HG02943 (cell line): ENCODE data around the gene L3HYPDH.

ENCODE experiments used
- ATAC-seq: cut with Tn5 transposase; IDR thresholded peaks from one replicate; pipeline ENCODE4 v1.9.1; 2021; ENCODE audit warnings: mild to moderate bottlenecking, low read depth, moderate library complexity; ENCODE audit not compliant: unreplicated experiment

Gene L3HYPDH

GRCh38 chr14:59483819-59484638 lies at the start of gene L3HYPDH, which contains the start of gene JKAMP:
TSS of gene L3HYPDH (minus strand) at chr14:59484408. CDS start at chr14:59484316, 92 bp downstream.
TSS of gene JKAMP (plus strand) at chr14:59484517. CDS start at chr14:59484590, 73 bp downstream.
- ATAC-seq = peak; percentile 87

GRCh38 chr14:59532419-59532818 lies 48.2 kb upstream of the L3HYPDH start:
- no peak for ATAC-seq

GRCh38 chr14:59530349-59530748 lies 46.1 kb upstream of the L3HYPDH start:
- no peak for ATAC-seq

- ATAC-seq = no peak
These were observed 45.0 kb upstream of the L3HYPDH start for GRCh38 chr14:59529189-59529588.

- no peak for ATAC-seq
These were observed 36.0 kb upstream of the L3HYPDH start for GRCh38 chr14:59520224-59520623.

- no peak for ATAC-seq
These were observed 27.8 kb upstream of the L3HYPDH start for GRCh38 chr14:59511916-59512575.

GRCh38 chr14:59510966-59511365 lies 26.8 kb upstream of the L3HYPDH start:
- ATAC-seq = no peak

GRCh38 chr14:59510001-59510400 lies 25.8 kb upstream of the L3HYPDH start:
- no peak for ATAC-seq

- ATAC-seq = no peak
These were observed 24.9 kb upstream of the L3HYPDH start for GRCh38 chr14:59509101-59509500.

GRCh38 chr14:59507752-59508103 lies 23.5 kb upstream of the L3HYPDH start:
- no peak for ATAC-seq

- no peak for ATAC-seq
These were observed 23.0 kb upstream of the L3HYPDH start for GRCh38 chr14:59507063-59507751.

- no peak for ATAC-seq
These were observed 19.0 kb upstream of the L3HYPDH start for GRCh38 chr14:59503256-59503655.

- ATAC-seq = no peak
These were observed 16.5 kb upstream of the L3HYPDH start for GRCh38 chr14:59500732-59501131.

GRCh38 chr14:59492384-59492783 lies 8.2 kb upstream of the L3HYPDH start:
- no peak for ATAC-seq

- ATAC-seq = no peak
These were observed 6.5 kb upstream of the L3HYPDH start for GRCh38 chr14:59490756-59491155.

- peak; percentile 44 for ATAC-seq
These were observed 499 bp upstream of the L3HYPDH start for GRCh38 chr14:59484639-59485175.

GRCh38 chr14:59483363-59483762 lies 845 bp downstream of the L3HYPDH start:
- no peak for ATAC-seq

- ATAC-seq = no peak
These were observed 1.5 kb downstream of the L3HYPDH start for GRCh38 chr14:59482541-59483331.

GRCh38 chr14:59481871-59482540 lies 2.2 kb downstream of the L3HYPDH start:
- ATAC-seq = no peak

GRCh38 chr14:59481407-59481806 lies 2.8 kb downstream of the L3HYPDH start:
- ATAC-seq = no peak
